GM23248 (cell line): ENCODE results near the gene TMEM237. TPM values are rescaled to one million over a fixed set of nuclear protein-coding genes. Genes with fewer than 3 reads are reported as not detected.

ENCODE experiments used
- DNase-seq: peaks from one replicate; pipeline ENCODE4 v3.0.0-alpha.2; 2015
- H2AFZ ChIP-seq: fragments of 200-600 bp; sonication (generic); 2 replicates; pipeline ENCODE4 v1.6.1; 2016; ENCODE audit warnings: antibody characterized with exemption
- H3F3A ChIP-seq: fragments of 200-600 bp; sonication (generic); 2 replicates; pipeline ENCODE4 v1.6.1; 2016; ENCODE audit warnings: mild to moderate bottlenecking, antibody characterized with exemption, mixed run types; ENCODE audit not compliant: insufficient read depth
- H3K27ac ChIP-seq: fragments of 200-600 bp; sonication (generic); 2 replicates; pipeline ENCODE4 v1.5.1; 2016; ENCODE audit warnings: mild to moderate bottlenecking
- H3K27me3 ChIP-seq: fragments of 200-600 bp; sonication (generic); replicated peaks from 2 replicates; pipeline ENCODE4 v1.6.1; 2016; ENCODE audit warnings: mild to moderate bottlenecking; ENCODE audit not compliant: insufficient read depth
- H3K36me3 ChIP-seq: fragments of 200-600 bp; sonication (generic); 2 replicates; pipeline ENCODE4 v1.6.1; 2016; ENCODE audit warnings: low read depth, mild to moderate bottlenecking
- H3K4me1 ChIP-seq: fragments of 200-600 bp; sonication (generic); 2 replicates; pipeline ENCODE4 v1.6.1; 2016; ENCODE audit warnings: mild to moderate bottlenecking; ENCODE audit not compliant: insufficient read depth
- H3K4me2 ChIP-seq: fragments of 200-600 bp; sonication (generic); one replicate; pipeline ENCODE4 v1.6.1; 2016; ENCODE audit warnings: mild to moderate bottlenecking; ENCODE audit not compliant: unreplicated experiment
- H3K4me3 ChIP-seq: fragments of 200-600 bp; sonication (generic); 2 replicates; pipeline ENCODE4 v1.5.1; 2016; ENCODE audit warnings: mild to moderate bottlenecking
- H3K79me2 ChIP-seq: fragments of 200-600 bp; sonication (generic); 2 replicates; pipeline ENCODE4 v1.6.1; 2016; ENCODE audit warnings: mild to moderate bottlenecking; ENCODE audit not compliant: insufficient read depth
- H3K9ac ChIP-seq: fragments of 200-600 bp; sonication (generic); 2 replicates; pipeline ENCODE4 v1.6.1; 2016; ENCODE audit warnings: mild to moderate bottlenecking
- H3K9me2 ChIP-seq: fragments of 200-600 bp; sonication (generic); 2 replicates; pipeline ENCODE4 v1.6.1; 2016; ENCODE audit warnings: mixed run types, mild to moderate bottlenecking, moderate library complexity; ENCODE audit not compliant: insufficient read depth
- H3K9me3 ChIP-seq: fragments of 200-600 bp; sonication (generic); one replicate; pipeline ENCODE4 v1.6.1; 2017; ENCODE audit warnings: low read depth
- H4K20me1 ChIP-seq: fragments of 200-600 bp; sonication (generic); 2 replicates; pipeline ENCODE4 v1.6.0; 2016; ENCODE audit not compliant: insufficient read depth
- EZH2 ChIP-seq: fragments of 200-600 bp; sonication (generic); IDR thresholded peaks from 2 replicates; pipeline ENCODE4 v1.6.1; 2018; ENCODE audit warnings: antibody characterized with exemption, mild to moderate bottlenecking; ENCODE audit not compliant: insufficient read depth, poor library complexity, severe bottlenecking
- EZH2phosphoT487 ChIP-seq: fragments of 200-600 bp; sonication (generic); IDR thresholded peaks from 2 replicates; pipeline ENCODE4 v1.6.1; 2018; ENCODE audit warnings: antibody characterized with exemption, moderate library complexity, mild to moderate bottlenecking, low read depth; ENCODE audit not compliant: insufficient read depth
- WGBS, 2 experiments: methylation state at CpG; one replicate each; pipeline ENCODE4 v1.1.6; 2015 to 2017; ENCODE audit warnings: low lambda C conversion rate in 2 of 2, low coverage in 1 of 2; ENCODE audit errors: missing lambda C conversion rate in 2 of 2; 5-methylcytosine and 5-hydroxymethylcytosine counted together
- in situ Hi-C: fragments of 300-500 bp; cut with MboI; formaldehyde crosslinking; loops from 2 replicates; pipeline ENCODE4 v1.15.0; 2020
- polyA plus RNA-seq: library from polyadenylated mRNA; unstranded; fragments of >200 nt; fragmentation: Nextera tagmentation; extraction: Ambion mirVana; gene quantifications from 2 replicates; pipeline ENCODE4 v1.2.1, GENCODE V29; 2016
- total RNA-seq: library from RNA; depleted of rRNA; stranded (reverse); fragments of >200 nt; shearing (Covaris generic); gene quantifications from 2 replicates; pipeline ENCODE4 v1.2.3, GENCODE V29; 2014

Gene TMEM237
- total and polyA plus RNA-seq, 2 experiments from 2014 or later, result 77.5 to 95.5 TPM

DNA sequence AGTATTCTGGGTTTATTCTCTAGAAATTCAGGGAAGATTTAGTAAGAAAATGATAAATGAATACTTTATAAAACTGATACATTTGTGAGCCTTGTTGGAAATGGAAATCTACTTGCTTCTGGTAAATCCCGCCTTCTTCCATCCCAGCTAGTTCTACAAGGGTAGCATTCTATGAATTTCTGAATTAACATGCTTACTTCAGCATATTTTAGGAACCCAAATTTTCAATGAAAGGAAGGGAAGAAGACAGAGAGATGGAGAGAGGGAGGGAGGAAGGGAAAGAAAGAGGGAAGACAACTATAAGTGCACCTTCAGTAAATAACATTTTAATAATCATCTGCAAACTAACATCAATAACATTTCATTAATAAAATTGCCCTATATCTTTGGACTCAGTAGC, 26.6 kb upstream of the TMEM237 start:
- Histone ChIP-seq H3K9ac (no peak overlapping the region), H3K9me3 (no peaks in the 10 kb centered on the region), H3F3A (no peaks in the 10 kb centered on the region), H3K4me1 (peaks cover 11% of the 10 kb centered on the region), H3K27ac (no peak overlapping the region), H4K20me1 (no peaks in the 10 kb centered on the region), H3K4me3 (no peak overlapping the region), H2AFZ (no peak overlapping the region), H3K9me2 (no peaks in the 10 kb centered on the region), H3K79me2 (no peaks in the 10 kb centered on the region), H3K4me2 (no peak overlapping the region), H3K27me3 (no peaks in the 10 kb centered on the region), H3K36me3 (no peaks in the 10 kb centered on the region)
- DNase-seq, result no peak
- 82 to 88% methylated on average over 1 of the region's 1 CpG for WGBS, 2 experiments
- TF ChIP-seq EZH2 (no peak), EZH2phosphoT487 (no peak)
- in situ Hi-C loops, result no loop called here

DNA sequence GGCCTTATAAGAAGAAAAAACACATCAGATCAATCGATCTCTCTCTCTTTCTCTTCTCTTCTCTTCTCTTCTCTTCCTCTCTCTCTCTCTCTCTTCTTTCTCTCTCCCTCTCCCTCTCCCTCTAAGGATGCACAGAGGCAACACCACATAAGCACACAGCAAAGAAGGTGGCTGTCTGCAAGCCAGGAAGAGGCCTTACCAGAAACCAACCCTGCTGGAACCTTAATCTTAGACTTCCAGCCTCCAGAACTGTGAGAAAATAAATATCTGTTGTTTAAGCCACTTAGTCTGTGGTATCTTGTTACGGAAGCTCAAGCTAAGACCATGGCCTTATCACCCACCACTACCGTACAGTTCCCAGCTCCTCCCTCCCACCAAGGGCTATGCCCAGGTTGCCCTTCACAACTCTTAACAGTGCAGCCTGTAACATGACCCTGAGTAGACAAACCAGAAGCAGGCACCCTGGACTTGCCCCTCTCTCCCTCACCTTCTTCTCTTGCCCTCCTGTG, 25.2 kb upstream of the TMEM237 start:
- Histone ChIP-seq H2AFZ (no peak overlapping the region), H3K27ac (no peak overlapping the region), H3K4me2 (no peak overlapping the region), H3K4me1 (peaks cover 11% of the 10 kb centered on the region), H3F3A (no peaks in the 10 kb centered on the region), H3K27me3 (no peaks in the 10 kb centered on the region), H3K4me3 (no peak overlapping the region), H3K9me3 (no peaks in the 10 kb centered on the region), H3K36me3 (no peaks in the 10 kb centered on the region), H3K9ac (no peak overlapping the region), H4K20me1 (no peaks in the 10 kb centered on the region), H3K9me2 (no peaks in the 10 kb centered on the region), H3K79me2 (no peaks in the 10 kb centered on the region)
- no peak for DNase-seq
- 69 to 83% methylated on average over 3 of the region's 3 CpGs for WGBS, 2 experiments
- TF ChIP-seq EZH2phosphoT487, result no peak
- no peak for TF ChIP-seq EZH2
- in situ Hi-C loops, result no loop called here

DNA sequence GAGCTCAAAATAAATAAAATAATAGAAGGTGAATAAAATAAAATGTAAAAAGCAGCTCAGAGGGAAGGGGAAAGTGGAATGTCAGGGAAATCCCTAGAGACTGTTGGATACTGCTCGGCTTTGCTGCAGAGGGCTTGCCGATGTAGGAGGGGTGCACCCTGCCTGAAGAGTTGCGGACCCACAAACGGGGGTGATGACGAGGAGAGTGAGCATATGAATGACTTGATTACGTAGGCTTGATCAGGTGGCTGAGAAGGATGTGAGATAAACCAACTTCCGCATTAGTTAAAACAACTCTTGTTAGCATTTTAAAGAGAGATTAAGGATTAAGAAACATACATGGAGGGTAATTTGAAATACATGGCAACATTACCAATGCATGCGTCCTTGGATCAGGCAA, 21.0 kb upstream of the TMEM237 start:
- in situ Hi-C loops, result no loop called here
- WGBS, 2 experiments, result 89 to 91% methylated on average over 8 of the region's 8 CpGs
- TF ChIP-seq EZH2phosphoT487, result no peak
- TF ChIP-seq EZH2, result no peak

DNA sequence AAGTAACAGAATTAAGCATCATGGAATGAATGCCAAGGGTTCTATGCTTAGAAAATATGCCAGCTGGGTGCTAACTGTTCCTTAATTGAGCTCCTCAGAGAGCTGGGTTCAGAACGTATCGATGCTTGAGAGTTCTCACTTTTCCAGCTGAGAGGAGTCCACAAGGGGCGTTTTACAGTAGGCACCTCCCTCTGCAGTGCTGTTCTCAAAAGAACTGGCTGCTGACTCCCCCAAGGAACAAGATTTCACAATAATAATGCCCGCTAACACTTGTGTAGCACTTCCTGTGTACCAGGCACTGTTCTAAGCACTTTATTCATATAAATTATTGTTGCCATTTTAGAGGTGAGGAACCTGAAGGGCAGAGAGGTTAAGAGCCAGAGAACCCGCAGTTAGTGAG, 18.1 kb upstream of the TMEM237 start:
- H3K4me2 ChIP-seq, result no peak overlapping the region
- peaks cover under 1% of the 10 kb centered on the region; the same call in 1 of the 2 replicates for H3F3A ChIP-seq
- peak overlapping the region; percentile 47 for H2AFZ ChIP-seq
- H3K4me3 ChIP-seq, result no peak overlapping the region
- in situ Hi-C loops, result no loop called here
- WGBS, 2 experiments, result 46 to 51% methylated on average over 5 of the region's 5 CpGs
- no peaks in the 10 kb centered on the region for H4K20me1 ChIP-seq
- H3K27me3 ChIP-seq, result no peaks in the 10 kb centered on the region
- no peak overlapping the region for H3K27ac ChIP-seq
- H3K79me2 ChIP-seq, result no peaks in the 10 kb centered on the region
- TF ChIP-seq EZH2 (no peak), EZH2phosphoT487 (no peak)
- no peaks in the 10 kb centered on the region for H3K36me3 ChIP-seq
- peaks cover 12% of the 10 kb centered on the region for H3K4me1 ChIP-seq
- H3K9ac ChIP-seq, result no peak overlapping the region
- no peak for DNase-seq
- no peaks in the 10 kb centered on the region for H3K9me2 ChIP-seq
- no peaks in the 10 kb centered on the region for H3K9me3 ChIP-seq

More for the DNA sequence above, 21.0 kb upstream of the TMEM237 start:
- Histone ChIP-seq H3F3A (no peaks in the 10 kb centered on the region), H3K36me3 (no peaks in the 10 kb centered on the region), H3K4me3 (no peak overlapping the region), H3K9me2 (no peaks in the 10 kb centered on the region), H3K27me3 (no peaks in the 10 kb centered on the region), H3K9me3 (no peaks in the 10 kb centered on the region), H3K79me2 (no peaks in the 10 kb centered on the region), H4K20me1 (no peaks in the 10 kb centered on the region), H3K4me2 (no peak overlapping the region), H3K4me1 (peaks cover 11% of the 10 kb centered on the region), H3K9ac (no peak overlapping the region), H2AFZ (no peak overlapping the region), H3K27ac (no peak overlapping the region)
- DNase-seq, result no peak

DNA sequence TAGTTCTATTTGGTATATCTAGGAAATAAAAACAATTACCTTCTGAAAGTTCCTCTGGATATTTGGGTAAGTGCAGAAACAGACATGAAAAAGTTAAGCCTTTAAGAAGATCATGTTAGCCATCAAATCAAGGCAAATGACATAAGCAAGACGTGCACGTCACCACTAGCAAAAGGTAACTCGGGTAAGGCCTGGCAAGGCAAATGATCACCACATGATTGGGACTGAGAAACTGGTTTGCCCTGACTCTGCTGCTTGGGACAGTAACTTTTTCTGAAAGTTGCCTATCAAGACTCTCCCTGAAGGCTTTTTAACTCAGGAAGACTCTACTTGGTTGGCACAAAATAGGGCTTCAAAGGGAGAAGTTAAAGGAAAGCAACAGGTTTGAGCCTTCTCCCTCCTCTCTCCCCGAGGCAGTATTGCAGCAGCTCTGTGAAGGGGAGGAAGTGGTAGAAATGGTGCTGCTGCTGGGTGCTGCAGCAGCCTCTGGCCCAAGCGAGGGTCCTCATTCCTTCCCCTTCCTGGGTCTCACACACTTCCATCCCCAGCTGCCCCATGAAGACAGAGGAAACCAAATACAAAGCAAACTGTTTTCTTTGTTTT, 17.1 kb upstream of the TMEM237 start:
- Histone ChIP-seq H3K27ac (no peak overlapping the region), H4K20me1 (no peaks in the 10 kb centered on the region), H3K9me2 (no peaks in the 10 kb centered on the region), H3F3A (peaks cover 10% of the 10 kb centered on the region), H3K4me2 (no peak overlapping the region), H3K4me1 (peaks cover 14% of the 10 kb centered on the region), H2AFZ (no peak overlapping the region), H3K36me3 (no peaks in the 10 kb centered on the region), H3K9me3 (no peaks in the 10 kb centered on the region), H3K9ac (no peak overlapping the region), H3K27me3 (no peaks in the 10 kb centered on the region), H3K79me2 (no peaks in the 10 kb centered on the region), H3K4me3 (no peak overlapping the region)
- DNase-seq, result no peak
- 90 to 93% methylated on average over 5 of the region's 5 CpGs for WGBS, 2 experiments
- TF ChIP-seq EZH2 (no peak), EZH2phosphoT487 (no peak)
- in situ Hi-C loops, result no loop called here
